GM18870 (cell line): ENCODE data around the gene CEP78.
A peak's percentile ranks its signal among the peaks of the same experiment; 100 is the strongest.
"Not testable (repeated sequence)": the region's sequence is repeated elsewhere in the genome, so short reads cannot be mapped to it uniquely, and the experiment has no call there.

Experiments
- ATAC-seq: cut with Tn5 transposase; IDR thresholded peaks from one replicate; pipeline ENCODE4 v1.9.1; 2021; ENCODE audit warnings: moderate library complexity; ENCODE audit not compliant: unreplicated experiment

CEP78 gene, protein sequence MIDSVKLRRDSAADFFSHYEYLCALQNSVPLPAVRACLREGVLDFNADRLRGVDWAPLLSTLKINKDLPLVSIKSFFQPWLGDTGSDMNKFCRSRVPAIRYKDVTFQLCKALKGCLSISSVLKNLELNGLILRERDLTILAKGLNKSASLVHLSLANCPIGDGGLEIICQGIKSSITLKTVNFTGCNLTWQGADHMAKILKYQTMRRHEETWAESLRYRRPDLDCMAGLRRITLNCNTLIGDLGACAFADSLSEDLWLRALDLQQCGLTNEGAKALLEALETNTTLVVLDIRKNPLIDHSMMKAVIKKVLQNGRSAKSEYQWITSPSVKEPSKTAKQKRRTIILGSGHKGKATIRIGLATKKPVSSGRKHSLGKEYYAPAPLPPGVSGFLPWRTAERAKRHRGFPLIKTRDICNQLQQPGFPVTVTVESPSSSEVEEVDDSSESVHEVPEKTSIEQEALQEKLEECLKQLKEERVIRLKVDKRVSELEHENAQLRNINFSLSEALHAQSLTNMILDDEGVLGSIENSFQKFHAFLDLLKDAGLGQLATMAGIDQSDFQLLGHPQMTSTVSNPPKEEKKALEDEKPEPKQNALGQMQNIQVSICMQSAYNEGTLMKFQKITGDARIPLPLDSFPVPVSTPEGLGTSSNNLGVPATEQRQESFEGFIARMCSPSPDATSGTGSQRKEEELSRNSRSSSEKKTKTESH

DNA sequence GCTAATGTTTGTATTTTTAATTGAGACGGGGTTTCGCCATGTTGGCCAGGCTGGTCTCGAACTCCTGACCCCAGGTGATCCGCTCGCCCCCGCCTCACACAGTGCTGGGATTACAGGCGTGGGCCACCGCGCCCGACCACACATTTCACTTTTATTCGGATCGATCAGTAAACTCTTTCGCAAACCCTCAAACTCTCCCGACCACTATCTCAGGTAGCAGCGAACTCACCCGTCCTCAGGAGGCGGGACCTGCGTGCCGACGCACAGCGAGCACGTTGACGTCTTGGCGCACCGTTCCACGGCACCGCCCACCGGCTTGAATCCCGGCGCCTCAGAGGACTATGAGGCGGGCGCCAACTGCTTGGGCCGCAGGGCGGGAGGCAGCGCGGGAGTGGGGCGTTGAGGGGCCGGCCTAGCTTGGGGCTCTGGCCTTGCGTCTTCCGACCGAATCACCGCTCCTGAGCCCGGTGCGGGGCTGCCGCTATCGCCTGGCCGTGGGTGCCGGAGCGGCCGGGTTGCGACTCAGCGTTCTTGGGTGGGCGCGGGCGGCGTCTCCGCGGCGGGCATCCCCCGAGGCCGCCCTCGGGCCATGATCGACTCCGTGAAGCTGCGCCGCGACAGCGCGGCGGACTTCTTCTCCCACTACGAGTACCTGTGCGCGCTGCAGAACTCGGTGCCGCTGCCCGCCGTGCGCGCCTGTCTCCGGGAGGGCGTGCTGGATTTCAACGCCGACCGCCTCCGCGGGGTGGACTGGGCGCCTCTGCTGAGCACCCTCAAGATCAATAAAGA, at the start of gene CEP78:
Gene CEP78 (plus strand): TSS at position 314 of the 789 bp plus-strand sequence. CDS start 276 bp downstream, at position 590.
- ATAC-seq = peak; percentile 96

GRCh38 chr9:78187763-78188484, 48.0 kb upstream of the CEP78 start:
- ATAC-seq = no peak

DNA sequence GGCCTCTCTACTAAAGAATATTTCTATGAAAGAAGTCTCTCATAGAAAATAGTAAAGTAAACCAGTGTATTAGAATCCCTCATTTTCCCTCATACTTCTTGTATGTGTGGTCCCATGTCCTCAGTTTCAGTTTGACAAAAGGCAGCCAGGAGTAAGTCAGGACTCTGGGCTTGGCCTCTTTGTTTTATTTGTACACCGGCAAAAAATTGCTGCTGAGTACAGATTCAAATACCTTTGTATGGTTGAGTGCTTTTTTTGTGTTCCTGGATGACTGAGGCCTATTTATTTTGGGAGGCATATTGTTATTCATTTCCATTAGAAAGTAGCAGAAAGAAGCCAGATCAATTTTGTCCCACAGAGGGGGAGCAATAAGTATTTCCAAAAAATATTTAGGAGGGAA, 47.3 kb upstream of the CEP78 start:
- ATAC-seq = no peak

- ATAC-seq = no peak
Observed at GRCh38 chr9:78189001-78189400, 46.9 kb upstream of the CEP78 start.

DNA sequence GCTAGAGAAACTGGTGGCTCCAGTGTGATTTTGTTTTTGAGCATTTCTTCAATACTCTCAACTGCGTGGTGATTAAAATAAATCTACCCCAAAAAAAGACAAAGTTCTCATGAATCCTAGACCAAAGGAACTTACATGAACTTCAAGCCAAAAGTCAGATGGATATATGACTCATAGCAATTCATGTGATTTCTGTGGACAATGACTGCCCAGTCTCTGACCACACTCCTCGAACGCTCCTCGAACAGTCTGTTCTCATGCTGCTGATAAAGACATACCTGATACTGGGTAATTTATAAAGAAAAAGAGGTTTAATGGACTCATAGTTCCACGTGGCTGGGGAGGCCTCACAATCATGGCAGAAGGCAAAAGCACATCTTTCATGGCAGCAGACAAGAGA, 46.4 kb upstream of the CEP78 start:
- ATAC-seq = no peak

DNA sequence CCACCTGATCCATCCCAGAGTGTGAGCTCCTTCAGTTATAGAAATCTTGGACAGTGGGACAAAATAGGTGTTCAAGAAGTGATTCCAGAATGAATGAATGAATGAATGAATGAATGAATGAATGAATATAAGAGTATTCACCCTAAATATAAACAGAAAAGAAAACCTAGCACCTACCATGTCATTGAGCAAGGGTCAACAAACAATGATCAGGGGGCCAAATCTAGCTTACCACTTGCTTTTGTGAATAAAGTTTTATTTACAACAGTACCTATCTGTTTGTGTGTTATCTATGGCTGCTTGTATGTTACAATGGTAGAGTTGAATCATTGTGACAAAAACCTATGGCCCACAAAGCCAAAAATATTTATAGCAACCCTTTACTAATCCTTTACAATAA, 43.9 kb upstream of the CEP78 start:
- no peak for ATAC-seq

GRCh38 chr9:78196258-78196657, 39.6 kb upstream of the CEP78 start:
- no peak for ATAC-seq

- ATAC-seq = not testable (repeated sequence)
Observed at GRCh38 chr9:78201158-78201777, 34.6 kb upstream of the CEP78 start.

DNA sequence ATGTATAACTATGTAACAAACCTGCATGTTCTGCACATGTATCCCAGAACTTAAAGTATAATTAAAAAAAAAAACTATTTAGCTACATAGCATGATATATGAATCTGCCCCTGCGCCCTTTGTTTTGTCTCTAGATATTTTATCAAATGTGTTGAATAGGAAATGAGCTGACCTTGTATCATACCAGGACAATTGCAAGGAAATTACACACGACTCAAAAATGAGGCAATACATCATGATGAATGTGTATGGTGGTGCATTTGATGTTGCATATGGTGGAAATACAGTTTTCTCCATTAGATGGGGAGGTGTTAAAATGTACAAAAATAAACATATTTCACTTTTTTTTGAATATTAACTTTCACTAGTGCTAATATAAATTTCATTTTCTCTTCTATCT, 28.6 kb upstream of the CEP78 start:
- no peak for ATAC-seq

DNA sequence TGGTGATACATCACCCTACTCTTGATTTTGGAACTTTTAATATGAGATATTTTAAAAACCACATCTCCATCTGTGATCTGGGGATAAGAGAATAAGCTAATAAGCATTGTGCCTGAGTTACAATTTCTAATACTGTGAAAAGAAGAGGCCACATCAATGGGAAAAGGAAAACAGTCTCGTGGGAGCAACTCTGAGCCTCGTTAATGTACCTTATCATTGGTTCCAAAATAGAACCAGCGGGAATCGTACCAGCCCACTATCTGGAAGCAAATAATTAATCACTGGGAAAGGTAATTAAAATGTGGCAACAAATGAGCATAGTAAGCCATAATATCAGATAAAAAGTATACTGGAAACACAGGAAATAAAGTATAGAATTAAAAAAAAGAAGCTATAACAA, 28.0 kb upstream of the CEP78 start:
- ATAC-seq = no peak

DNA sequence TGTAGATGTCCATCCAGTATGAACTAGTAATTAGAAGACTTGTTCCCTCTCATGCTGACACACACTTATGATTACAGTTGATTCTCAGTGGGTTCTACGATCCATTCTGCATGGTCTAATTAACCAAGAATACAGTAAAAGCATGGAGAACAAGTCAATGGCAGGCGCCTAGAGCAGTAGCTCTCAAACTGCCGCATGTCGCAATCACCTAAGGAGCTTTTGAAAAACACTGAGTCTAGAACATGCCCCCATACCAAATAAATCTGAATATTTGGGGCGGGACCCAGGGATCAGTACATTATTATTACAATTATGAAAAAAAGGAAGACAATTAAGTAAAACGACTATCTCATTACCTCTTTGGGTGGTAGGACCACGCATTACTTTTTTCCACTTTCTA, 26.7 kb upstream of the CEP78 start:
- no peak for ATAC-seq

DNA sequence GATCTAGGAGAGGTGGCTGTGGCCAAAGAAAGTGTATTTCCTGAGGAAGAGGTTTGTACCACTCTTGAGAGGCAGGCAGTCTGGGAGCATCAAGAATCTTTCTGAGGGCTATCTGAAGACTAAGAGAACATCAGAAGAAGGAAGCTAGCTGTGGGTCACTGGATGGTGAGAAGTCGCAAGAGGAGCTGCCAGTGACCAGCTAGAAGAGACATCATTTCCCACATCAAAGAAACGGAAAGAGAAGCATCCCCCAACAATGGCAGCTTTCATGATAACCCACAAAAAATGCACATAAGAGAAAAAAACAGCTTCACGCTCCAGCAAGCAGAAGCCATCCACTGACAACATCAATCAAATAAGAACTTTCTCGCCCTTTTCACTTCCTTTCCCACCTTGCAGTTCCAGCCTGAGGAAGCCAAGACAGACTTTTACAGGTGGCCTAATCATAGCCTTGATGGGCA, 25.0 kb upstream of the CEP78 start:
- ATAC-seq = peak; percentile 80

DNA sequence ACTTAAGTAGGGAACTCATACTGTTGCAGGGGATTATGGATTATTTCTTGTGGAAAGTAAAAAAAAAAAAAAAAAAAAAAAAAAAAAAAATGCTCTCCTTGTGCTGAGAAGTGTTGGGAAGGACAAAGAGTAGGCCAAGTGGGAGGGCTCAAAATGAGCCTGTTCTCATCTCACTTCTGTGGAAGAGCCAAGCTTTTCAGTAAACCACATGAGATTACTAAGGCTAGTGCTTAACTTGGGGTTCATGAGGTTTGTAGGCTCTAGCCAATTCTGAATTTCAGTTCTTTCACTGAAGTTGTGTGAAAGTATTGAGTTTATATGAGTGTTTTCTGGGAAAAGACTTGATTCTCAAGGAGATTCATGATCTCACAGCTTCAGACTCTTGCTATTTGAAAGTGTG, 23.0 kb upstream of the CEP78 start:
- no peak for ATAC-seq

GRCh38 chr9:78213712-78214111, 22.2 kb upstream of the CEP78 start:
- ATAC-seq = peak; percentile 46

GRCh38 chr9:78214492-78214891, 21.4 kb upstream of the CEP78 start:
- ATAC-seq = no peak

DNA sequence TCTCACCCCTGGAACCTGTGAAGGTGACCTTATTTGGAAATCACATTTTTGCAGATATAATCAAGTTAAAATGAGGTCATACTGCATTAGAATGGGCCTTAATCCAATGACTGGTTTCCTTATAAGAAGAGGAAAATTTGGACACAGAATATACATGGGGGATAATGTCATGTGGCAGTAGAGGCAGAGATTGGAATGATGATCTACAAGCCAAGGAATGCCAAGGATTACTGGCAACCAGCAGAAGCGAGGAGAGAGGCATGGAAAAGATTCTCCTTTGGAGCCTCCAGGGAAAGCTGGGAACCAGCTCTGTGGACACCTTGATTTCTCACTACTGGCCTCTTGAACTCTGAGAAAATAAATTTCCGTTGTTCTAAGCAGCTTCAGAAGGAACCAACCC, 20.2 kb upstream of the CEP78 start:
- ATAC-seq = no peak

GRCh38 chr9:78218890-78219289, 17.0 kb upstream of the CEP78 start:
- no peak for ATAC-seq

DNA sequence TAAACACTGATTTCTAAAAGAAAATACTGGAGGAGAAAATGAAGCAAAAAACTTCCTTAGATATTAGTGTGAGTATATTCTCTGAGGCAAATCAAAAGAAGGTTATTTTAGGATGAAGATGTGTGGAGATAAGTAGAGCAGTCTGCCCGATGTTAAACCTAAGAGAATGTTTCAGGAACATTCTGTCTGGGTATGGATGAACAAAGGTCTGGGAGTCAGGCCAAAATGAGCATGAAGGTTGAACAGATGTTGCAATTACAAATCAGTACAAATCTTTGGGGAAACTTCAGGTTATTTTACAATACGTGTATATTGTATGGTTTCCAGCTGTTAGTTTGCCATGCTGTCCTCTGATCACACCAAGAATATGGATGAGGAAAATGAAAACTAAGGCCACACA, 14.4 kb upstream of the CEP78 start:
- ATAC-seq = no peak

- not testable (repeated sequence) for ATAC-seq
Observed at GRCh38 chr9:78221841-78222240, 14.0 kb upstream of the CEP78 start.

DNA sequence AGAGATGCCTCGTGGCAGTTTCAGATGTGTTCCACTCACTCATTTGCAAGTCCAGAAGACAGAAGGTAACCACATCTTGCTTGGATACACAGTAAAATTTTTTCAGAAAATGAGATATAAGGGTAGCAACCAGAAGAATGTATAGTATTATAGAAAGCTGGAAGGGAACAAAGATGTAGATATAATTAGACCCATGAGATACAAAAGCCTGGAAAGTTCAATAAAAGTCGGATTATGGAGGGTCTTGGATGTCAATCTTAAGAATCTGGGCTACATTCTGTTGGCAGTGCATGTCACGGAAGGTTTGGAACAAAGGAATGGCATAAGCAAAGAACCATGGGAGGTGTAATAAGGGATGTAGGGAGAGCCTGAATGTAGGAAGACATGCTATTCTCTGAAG, 5.1 kb upstream of the CEP78 start:
- no peak for ATAC-seq
